GM23338 (cell line): ENCODE results near the gene SPEM3.

Experiments used
- EZH2 ChIP-seq: fragments of 200-600 bp; sonication (generic); IDR thresholded peaks from one replicate; pipeline ENCODE4 v1.8.0; 2017; ENCODE audit warnings: antibody characterized with exemption, mild to moderate bottlenecking, low read depth; ENCODE audit not compliant: unreplicated experiment
- TF ChIP-seq, protein P1 (sequence below), 2 experiments: fragments of 200-600 bp in 1 of 2; sonication (generic) in 1 of 2; conservative IDR thresholded peaks; 2 replicates each; pipeline versions ENCODE4 v1.5.1 to v1.6.1; 2016 to 2017; ENCODE audit warnings: antibody characterized with exemption in 2 of 2, low read depth in 2 of 2, mild to moderate bottlenecking in 2 of 2, moderate library complexity in 1 of 2

DNA sequence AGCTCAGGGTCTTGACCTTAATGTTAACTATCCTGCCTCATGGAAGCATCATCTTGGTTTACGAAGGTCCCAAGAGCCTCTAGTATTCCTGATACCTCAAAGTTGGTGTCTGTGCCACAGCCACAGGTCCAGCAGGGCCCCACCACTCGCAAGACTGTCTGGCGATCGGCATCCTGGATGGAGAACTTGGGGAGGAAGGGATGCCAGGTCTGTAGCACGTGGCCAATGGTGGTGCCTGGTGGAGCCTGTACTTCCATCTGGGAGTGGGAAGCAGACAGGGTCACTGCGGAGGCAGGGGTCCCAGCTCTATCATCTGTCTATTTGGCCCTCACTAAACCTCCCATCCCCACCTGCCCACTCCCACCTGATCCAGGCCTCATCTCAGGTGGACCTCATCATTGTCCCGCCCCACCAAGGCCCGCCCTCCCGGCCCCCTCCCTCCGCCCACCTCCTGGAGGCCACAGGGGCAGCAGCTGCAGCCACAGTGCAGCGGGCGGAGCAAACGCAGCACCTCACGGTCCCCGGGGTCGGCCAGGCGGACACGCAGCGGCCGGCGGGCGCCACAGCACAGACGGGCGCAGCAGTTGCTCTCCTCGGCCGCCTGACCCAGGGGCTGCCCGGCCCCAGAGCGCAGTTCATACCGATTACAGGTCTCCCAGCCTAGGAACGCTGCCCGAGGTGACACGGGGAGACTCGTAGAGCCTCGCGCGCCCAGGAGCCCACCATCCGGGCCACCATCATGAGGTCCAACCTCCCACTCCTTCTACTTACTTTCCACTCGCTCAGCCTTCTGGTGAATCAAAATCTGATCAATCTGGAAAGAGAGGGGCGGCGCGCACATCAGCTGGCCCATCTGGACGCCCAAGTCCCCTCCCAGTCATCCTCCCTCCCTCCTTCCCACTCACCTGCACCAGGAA lies 35.7 kb upstream of the SPEM3 start:
- TF ChIP-seq, protein P1, sequence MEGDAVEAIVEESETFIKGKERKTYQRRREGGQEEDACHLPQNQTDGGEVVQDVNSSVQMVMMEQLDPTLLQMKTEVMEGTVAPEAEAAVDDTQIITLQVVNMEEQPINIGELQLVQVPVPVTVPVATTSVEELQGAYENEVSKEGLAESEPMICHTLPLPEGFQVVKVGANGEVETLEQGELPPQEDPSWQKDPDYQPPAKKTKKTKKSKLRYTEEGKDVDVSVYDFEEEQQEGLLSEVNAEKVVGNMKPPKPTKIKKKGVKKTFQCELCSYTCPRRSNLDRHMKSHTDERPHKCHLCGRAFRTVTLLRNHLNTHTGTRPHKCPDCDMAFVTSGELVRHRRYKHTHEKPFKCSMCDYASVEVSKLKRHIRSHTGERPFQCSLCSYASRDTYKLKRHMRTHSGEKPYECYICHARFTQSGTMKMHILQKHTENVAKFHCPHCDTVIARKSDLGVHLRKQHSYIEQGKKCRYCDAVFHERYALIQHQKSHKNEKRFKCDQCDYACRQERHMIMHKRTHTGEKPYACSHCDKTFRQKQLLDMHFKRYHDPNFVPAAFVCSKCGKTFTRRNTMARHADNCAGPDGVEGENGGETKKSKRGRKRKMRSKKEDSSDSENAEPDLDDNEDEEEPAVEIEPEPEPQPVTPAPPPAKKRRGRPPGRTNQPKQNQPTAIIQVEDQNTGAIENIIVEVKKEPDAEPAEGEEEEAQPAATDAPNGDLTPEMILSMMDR (conservative IDR thresholded peaks at IDR 0.05; ENCODE audit: low read depth in 2 of 2): no peak
- TF ChIP-seq EZH2: no peak
